ENCODE data around the gene FGF5.

- TF ChIP-seq POLR2A (IDR thresholded peaks at IDR 0.05): no peak
- TF ChIP-seq CTCF (IDR thresholded peaks at IDR 0.05): no peak
These were observed 7.5 kb upstream of the FGF5 start for GRCh38 chr4:80259012-80259411.
